ENCODE data around the gene FAM131B.

Gene FAM131B

DNA sequence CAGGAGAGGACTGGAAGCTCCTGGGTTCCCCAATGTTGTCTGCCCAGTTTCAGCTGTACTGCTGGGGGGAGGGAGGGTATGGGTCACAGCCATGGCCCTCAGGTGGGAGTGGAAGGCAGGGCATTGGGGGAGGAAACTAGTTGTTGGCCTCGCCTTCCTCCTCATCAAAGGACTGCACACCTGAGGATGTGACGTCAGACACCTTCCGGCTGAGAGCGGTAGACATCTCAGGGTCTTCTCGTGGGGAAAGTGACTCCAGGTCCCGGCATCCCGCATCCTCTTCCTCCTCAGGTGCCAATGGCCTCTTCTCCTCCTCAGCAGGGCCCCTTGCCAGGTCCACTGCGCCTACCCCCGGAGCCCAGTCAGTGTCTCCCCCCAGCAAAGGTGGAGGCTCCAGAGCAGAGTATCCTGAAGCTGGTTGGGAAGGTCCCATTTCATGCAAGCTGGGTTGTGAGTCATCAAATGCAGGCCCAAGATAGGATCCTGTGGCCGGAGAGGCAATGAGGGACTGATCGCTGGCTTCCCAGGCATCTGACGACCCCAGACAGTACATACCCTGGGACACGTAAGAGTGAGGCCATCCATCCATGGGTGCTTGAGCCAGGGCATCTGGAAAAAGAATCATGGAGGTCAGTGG lies 6.0 kb downstream of the FAM131B start:
- DNase-seq (ENCODE audit: low read depth) = no peak

DNA sequence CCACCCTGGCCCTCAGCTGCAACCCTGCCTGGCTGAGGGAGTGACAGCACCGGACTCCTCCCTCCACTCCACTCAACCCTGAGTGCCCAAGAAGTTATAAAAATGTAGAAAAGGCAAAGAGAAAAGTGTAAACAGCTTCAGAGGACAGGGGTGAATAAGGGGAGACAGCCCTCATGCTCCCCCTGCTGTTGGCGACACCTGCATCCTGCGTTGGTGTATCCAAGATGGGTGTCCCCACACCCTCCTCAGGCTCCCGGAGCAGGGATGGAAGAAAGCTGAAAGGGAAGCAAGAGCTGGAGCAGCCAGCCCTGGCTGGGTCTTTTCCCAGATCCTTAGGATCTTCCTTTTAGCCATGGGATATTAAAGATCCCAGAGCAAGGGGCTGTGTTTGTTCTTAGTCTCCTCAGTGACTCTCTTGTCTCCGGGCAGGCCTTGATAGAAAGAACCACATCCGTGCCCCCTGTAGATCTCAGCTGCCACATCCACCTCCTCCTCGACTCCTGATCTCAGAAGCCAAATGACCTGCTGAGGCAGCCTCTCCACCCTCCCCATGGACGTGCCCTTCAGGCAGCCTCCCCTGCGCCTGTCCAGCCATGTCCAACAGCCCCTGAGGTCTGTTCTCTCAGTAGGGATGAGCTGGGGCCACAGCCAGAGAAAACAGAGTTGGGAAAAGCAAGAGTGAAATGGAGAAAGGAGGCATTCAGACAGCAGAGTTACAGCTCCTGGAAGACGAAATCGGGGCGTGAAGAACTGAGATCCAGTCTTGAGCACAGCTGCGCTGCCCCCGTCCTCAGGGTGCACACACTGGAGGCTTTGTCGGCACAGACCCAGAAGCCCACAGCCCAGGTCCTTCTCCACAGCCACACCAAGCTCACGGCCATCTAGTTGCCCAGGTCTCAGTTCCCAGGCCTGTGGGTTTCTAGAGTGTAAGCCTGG lies 6.8 kb downstream of the FAM131B start:
- no peak for DNase-seq (ENCODE audit: low read depth)

DNA sequence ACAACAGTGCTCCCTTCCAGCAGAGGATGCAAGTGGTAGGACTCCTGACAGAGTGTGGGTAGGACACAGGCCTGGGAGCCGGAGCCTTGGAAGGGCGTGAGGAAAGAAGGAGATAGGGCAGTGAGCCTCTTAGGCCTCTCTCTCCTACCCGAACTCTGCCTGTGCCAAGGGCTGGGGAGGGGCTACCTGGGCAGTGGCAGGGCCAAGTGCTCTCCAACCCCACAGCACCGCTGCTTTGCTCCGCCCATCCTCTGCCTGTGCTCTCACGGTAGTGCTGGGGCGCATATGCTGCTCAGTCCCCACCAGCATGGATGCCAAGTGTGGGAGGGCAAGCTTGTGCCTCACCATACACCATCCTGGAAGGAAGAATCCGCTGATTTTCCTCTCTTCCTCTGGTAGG lies 7.5 kb downstream of the FAM131B start:
- no peak for DNase-seq (ENCODE audit: low read depth)

DNA sequence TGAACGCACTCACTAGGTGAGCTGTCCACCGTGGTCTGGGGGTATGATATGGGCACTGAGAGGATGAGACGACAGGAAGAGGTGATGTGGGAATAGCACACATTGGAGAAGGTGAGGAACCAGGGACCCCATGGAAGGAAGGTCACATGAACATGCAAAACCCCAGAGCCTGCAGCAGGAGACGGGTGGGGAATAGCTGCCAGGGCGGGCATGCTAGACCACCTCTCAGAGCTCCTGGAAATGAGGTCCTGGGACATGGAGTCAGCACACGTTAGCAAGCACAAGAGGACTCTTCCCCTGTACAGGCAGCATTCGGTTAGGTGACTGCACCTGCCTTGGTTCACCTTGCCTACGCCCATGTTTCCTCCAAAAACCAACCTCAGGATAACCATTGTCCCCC lies 8.1 kb downstream of the FAM131B start:
- no peak for DNase-seq (ENCODE audit: low read depth)

DNA sequence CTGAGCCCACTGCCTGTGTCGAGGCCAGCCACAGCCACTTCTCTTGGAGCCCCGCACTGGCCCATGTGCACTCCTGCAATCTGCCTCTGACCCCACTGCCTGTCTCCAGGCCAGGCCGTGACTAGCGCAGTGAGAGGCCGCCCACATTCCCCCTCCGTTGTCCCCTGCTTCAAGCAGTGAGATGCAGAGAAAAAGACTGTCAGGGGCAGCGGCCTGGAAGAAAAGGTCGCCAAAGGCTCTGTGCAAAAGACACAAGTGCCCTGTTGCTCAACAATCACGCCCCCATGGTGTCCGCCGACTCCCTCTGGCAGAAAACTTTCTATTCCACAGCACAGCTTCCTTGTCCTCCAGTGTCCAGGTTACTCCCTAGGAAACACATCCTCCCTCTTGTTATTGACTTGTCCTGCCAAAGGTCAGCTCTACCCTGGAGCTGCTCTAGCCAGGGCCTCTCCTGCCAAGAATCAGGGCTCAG lies 9.9 kb downstream of the FAM131B start:
- DNase-seq (ENCODE audit: low read depth) = no peak

DNA sequence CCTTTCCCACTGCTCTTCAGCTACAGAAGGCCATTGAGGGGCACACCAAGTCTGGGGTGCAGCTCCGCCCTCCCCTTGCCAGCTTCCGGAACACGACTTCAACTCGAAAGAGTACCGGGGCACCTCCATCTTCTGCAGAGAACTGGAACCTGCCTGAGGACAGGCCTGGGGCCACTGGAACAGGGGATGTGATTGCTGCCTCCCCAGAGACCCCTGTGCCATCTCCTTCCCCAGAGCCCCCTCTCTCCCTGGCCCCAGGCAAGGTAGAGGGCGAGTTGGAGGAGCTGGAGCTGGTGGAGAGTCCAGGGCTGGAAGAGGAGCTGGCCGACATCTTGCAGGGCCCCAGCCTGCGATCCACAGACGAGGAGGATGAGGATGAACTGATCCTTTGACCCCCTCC lies 10.9 kb downstream of the FAM131B start:
- DNase-seq (ENCODE audit: low read depth) = no peak

DNA sequence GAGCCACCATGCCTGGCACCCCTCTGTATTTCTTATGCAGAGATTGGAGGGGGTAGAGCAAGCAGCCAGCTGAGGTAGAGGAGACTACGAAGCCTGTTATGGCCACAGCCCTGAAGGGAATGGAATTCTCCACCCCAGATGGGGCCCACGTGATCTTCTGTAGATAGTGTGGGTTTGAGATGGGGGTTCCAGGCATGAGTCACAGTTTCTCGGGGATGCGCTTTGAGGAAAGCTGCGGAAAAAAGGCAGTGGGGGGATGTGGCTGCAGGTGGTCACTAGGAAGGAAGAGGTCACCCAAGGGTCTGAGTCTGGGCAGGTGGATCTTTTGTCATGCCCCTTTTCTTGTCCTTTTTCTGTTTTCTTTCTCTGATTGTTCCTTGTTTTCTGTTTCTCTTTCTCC lies 11.5 kb downstream of the FAM131B start:
- DNase-seq (ENCODE audit: low read depth) = no peak

DNA sequence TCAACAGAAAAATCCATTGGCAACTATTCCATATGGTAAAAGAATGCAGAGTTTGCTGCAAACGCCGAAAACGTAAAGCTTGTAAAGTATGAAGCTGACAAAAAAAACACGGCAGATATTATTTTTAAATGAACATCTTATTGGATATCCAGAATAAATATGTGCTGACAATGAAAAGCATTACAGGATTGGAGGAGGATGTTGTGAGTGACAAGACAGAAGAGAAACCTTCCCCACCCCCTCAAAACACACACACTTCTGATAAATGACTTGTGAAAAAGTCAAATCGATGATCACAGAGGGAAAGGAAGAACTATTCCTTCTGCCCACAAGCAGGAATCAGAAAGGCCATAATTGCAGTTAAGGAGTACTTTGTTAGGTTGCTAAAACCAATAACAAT lies 14.6 kb downstream of the FAM131B start:
- DNase-seq (ENCODE audit: low read depth) = no peak

DNA sequence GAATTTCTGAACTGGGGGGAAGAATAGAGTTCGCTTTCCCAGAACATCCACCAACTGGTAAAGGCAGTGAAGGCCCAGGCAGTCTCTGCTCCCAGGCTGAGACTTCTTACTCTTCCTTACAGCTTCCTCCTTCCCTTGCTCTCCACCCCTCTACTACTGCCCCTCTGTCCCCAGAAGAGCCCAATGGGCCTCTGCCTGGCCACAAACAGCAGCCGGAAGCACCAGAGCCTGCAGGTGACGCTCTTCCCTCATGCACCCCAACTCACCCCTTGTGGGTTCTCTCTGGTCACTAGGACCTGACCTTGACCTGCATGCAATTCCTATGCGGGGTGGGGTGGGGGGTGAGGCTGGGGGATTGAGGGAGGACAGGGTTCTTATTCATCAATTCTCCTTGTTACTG lies 16.5 kb downstream of the FAM131B start:
- DNase-seq (ENCODE audit: low read depth) = no peak

DNA sequence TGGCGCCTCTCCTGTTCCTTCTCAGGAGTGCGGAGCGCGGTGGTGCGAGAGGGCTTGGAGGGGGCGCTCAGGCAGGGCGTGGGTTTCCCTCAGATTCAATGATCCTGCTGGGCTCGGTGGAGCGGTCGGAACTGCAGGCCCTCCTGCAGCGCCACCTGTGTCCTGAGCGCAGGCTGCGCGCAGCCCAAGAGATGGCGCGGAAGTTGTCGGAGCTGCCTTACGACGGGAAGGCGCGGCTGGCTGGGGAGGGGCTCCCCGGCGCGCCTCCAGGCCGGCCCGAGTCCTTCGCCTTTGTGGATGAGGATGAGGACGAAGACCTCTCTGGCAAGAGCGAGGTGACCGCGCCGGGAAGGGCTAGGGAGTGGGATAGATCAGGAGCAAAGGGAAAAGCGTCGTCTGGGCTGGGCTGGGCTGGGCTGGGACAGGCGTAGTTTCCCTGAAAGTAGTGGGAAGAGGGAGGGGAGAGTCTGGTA lies 17.0 kb downstream of the FAM131B start:
- DNase-seq (ENCODE audit: low read depth) = peak; percentile 36

DNA sequence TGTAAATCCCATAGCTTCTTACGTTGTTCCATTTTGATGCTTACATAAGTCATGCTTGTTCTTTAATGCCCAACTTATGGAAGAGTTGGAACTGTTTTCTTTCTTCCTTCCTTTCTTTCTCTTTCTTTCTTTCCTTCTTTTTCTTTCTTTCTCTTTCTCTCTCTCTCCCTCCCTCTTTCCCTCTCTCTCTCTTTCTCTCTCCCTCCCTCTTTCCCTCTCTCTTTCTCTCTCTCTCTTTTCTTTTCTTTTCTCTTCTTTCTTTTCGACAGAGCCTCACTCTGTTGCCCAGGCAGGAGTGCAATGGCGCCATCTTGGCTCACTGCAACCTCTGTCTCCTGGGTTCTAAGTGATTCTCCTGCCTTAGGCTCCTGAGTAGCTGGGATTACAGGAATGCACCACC lies 18.9 kb downstream of the FAM131B start:
- no peak for DNase-seq (ENCODE audit: low read depth)

DNA sequence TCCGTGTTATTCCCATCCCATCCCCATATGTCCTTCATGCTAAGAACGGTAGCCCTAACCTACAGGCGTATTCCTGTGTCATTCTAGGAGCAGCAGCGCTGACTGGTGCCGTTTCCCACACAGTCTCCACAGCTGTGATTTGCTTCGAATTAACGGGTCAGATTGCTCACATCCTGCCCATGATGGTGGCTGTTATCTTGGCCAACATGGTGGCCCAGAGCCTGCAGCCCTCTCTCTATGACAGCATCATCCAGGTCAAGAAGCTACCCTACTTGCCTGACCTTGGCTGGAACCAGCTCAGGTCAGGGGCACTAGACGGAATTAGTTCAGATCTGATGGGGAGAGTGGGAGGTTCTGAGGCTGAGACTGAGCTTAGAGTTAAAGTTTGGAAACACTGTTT lies 20.7 kb downstream of the FAM131B start:
- no peak for DNase-seq (ENCODE audit: low read depth)

DNA sequence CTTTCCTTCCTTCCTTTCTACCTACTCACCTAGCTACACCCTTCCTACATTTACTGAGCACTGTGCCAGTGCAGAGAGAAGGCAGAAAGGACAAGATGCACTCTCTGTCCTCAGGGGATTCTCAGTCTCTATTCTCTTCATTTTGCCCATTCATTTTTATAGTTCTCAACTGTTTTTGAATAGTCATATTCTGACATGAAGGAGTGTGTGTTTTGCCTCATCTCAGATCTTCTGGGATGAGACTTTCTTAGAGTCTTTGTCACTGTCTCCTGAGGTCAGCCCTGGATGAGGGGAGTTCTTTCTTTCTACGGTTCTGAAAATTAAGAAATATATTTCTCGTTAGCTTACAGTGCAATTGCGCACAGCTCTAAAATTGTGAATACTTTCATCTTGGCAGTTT lies 25.3 kb downstream of the FAM131B start:
- DNase-seq (ENCODE audit: low read depth) = no peak

DNA sequence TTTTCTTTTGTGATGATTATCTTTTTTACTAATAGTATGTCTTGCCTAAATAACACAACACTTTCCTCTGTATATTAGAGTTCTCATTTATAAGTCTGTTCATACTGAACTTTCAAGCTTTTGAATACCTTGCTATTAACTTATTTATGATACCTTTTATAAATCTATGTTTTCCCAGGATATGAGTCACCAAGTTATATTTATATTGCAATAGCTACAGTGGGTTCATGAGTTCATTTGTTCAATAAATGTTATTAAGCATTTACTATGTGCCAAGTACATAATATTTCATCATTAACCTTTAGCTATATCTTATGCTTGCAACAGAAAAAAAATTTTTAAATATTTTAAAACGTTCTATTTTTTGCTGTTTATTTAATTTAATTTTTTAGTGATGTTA lies 28.3 kb downstream of the FAM131B start:
- no peak for DNase-seq (ENCODE audit: low read depth)

DNA sequence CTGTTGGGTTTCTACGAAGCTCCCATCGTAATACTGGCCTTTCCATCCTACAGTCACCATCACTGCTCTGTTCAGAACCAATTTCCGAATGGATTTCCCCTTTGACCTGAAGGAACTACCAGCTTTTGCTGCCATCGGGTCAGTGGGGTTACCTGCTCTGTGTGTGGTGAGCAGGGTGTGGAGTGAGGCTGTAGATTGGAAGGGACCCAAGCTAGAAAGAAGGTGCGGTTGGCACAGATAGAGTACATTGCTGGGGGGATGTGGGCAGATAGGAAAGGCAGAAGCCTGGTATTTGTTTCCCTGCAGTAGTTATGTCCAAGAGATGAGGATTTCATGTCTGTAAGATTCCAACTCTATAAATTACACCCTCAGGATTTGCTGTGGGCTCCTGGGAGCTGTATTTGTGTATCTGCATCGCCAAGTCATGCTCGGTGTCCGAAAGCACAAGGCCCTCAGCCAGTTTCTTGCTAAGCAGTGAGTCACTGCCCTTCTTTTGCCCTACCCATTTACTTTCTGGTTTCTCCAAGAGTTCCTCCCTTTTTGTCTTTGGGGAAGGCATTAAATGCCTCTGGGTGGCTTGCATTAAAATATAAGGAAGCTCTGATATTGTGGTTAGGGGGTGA lies 31.2 kb downstream of the FAM131B start:
- DNase-seq (ENCODE audit: low read depth) = no peak

DNA sequence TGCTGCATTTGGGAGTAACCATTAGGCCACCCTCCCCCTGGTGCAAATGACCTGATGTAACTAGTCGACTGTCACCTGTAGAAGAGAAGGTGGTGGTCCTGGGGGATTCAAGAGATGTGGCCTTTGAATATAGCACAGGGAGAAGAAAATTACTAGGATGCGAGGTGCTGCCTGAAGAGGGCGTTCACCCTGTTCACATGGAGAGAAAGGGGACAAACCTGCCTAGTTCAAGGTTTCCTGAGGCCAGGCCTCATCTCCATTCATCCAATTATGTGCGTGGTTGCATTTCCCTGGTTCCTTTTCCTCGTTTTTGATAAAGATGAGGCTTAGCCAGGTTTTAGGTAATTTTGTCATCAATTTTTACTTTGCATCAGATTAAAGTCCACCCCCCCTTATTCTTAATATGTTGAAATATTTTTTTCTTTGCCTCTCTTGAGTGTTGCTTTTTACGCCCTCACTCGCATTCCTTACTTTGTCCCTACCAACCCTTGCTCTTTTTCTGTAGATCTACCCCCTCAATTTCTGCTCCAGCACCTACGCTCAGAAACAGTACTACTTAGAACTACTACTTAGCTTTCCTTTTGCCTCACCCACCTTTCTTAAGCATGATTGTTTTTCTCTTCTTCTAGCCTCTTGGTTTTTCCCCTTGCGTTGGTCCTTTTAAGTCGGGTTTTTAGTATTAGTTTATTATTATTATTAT lies 32.9 kb downstream of the FAM131B start:
- DNase-seq (ENCODE audit: low read depth) = no peak

DNA sequence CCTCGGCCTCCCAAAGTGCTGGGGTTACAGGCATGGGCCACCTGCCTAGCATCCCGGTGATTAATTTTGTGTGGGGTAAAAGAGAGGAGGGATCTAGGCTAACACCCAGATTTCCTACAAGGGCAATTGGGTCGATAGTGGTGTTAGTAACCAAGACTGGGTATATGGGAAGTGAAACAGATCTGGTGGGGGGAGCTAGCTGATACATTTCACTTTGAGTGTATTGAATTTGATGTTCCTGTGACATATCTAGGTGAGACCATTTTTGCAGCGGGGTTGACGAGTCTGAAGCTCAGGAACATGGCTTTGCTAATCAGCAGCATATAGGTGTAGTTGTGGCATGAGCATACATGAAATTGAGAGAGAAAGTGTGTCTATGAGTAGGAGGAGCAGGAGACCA lies 34.6 kb downstream of the FAM131B start:
- DNase-seq (ENCODE audit: low read depth) = no peak

DNA sequence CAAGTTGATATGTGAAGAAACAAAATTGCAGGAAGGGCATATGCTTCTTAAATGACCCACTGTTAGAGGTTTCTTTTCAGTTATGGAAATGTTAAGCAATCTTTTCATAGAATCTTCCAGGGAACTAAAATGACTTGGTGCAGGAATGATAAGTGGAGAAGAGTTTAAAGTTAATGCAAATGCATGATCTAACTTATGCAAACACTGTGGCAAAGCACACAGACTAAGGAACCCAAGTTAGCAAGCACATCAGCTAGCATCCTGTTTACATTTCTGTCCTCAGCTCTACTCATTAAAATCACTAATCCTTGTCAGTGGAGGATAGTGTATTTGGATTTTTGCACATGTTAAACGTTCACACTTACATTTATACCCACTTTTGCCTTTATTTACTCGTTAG lies 37.3 kb downstream of the FAM131B start:
- DNase-seq (ENCODE audit: low read depth) = no peak

DNA sequence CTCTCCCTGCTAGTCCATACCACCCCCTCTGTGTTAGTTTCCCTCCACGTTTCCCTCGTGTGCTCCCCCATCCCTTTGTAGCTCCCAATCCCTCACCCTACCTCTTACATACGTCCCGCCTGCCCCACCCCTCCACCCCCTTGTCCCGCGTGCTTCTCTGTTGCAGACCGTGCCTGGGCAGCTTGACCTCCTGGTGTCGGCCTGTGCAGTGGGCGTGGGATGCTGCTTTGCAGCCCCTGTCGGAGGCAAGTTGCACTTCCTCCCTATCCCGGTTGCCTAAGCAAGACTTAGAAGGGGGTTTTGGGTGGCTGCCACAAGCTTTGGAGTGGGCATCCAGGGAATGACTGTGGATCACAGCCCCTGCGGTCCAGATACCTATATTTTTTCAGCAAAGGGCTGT lies 38.9 kb downstream of the FAM131B start:
- DNase-seq (ENCODE audit: low read depth) = no peak

DNA sequence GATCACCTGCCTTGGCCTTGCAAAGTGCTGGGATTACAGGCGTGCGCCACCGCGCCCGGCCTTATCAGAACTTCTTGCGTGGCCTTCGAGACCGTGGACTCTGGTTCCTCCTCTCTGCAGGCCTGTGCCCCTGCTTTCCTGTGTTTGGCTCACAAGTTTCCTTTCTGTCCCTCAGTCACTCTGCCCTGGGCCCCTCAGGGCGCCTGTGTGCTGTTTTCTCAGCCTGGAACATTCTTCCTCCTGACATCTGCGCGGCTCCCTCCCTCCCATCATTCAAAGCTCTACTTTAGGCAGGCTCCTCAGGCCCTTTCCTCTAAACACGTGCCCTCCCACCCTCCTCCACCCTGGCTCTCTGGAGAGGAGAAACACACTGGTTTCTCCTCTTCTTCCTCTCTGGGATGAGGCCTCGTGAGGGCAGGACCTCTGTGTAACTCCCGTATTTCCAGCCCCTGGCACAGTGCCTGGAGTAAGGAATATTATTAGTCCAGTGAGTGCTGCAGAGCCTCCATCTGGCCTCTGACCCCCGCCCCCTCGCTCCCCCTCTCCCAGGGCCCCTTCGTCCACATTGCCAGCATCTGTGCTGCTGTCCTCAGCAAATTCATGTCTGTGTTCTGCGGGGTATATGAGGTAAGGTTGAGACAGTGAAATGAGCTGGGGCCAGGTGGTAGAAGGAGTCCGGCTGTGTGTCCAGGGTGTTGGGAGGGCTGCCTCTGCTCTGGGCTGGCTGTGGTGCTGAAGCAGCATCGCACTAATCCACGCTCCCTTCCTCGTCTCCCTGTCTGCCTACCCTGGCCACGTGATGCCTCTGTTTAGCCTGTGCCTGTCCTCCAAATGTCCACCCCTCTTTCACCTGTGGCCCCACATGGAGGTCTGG lies 39.5 kb downstream of the FAM131B start:
- no peak for DNase-seq (ENCODE audit: low read depth)

DNA sequence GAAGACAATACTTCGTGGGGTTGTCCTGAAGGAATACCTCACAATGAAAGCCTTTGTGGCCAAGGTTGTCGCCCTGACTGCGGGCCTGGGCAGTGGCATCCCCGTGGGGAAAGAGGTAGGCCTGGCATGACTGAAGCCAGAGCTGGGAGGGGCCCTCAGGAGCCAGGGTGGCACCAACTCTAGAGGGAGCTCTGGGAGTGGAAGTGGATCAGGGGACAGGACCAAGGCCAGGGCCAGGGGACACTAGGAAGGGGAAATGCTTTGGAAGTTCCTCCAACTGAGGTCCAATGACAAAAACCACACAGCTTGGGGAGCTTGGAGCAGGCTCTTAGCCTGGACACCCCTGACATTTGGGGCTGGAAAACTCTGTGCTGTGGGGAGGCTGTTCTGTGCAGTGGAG lies 40.8 kb downstream of the FAM131B start:
- no peak for DNase-seq (ENCODE audit: low read depth)

All from activated gamma-delta T cell treated with anti-CD3 and anti-CD28 coated beads, Interleukin-2, amount 50 U/mL, for 16 hours (primary cell).